GM12878 (cell line): ENCODE data around the gene HNRNPF. TPM values are rescaled to one million over a fixed set of nuclear protein-coding genes. Genes with fewer than 3 reads are reported as not detected.

Source experiments
- ATAC-seq: fragments of 200-7000 bp; cut with Tn5 transposase; 3 replicates; pipeline ENCODE4 v1.9.1; 2020; ENCODE audit warnings: mild to moderate bottlenecking, moderate library complexity
- BruUV-seq: library from RNA; stranded (reverse); fragments of 400-500 nt; replicated peaks from 2 replicates; lab custom pipeline; 2021; lab: Mats Ljungman, UMichigan
- CTCF ChIA-PET: fragments of 300-600 bp; sonication (Branson Sonifier 250); formaldehyde crosslinking; extraction: SDS; loops from one replicate; lab custom pipeline; 2021; ENCODE audit warnings: inconsistent platforms; lab: Yijun Ruan, JAX
- POLR2A ChIA-PET: fragments of 350-600 bp; formaldehyde crosslinking; extraction: SDS; loops from one replicate; lab custom pipeline; 2021; ENCODE audit warnings: inconsistent platforms; lab: Charles Lee
- RAD21 ChIA-PET: fragments of 300-600 bp; sonication (Branson Sonifier 250); formaldehyde crosslinking; loops from one replicate; lab custom pipeline; 2023; ENCODE audit warnings: antibody characterized with exemption; ENCODE audit not compliant: unreplicated experiment; lab: Charles Lee
- SMC1A ChIA-PET: fragments of 300-600 bp; sonication (Branson Sonifier 250); formaldehyde crosslinking; loops from one replicate; lab custom pipeline; 2023; ENCODE audit not compliant: unreplicated experiment, uncharacterized antibody; lab: Charles Lee
- DNase-seq: peaks from one replicate; pipeline ENCODE4 v3.0.0-alpha.2; 2011; ENCODE audit warnings: low read depth, low spot score
- FAIRE-seq: peaks from 3 replicates; lab custom pipeline; 2011; peaks lifted over from hg19 to GRCh38; lab: Jason Lieb, UNC
- H2AFZ ChIP-seq: 2 replicates; pipeline ENCODE4 v1.6.0; 2011; ENCODE audit warnings: low read depth, low read length, control low read depth; ENCODE audit not compliant: control insufficient read depth
- H3K27ac ChIP-seq: 2 replicates; pipeline ENCODE4 v1.5.1; 2011; ENCODE audit warnings: control low read depth; ENCODE audit not compliant: control insufficient read depth, insufficient read depth
- H3K27me3 ChIP-seq, 2 experiments: replicated peaks in 1 of 2; 2 replicates each; pipeline versions ENCODE4 v1.6.0 to v1.6.1; 2011; ENCODE audit warnings: low read length in 1 of 2; ENCODE audit not compliant: control insufficient read depth in 2 of 2, insufficient read depth in 2 of 2
- H3K36me3 ChIP-seq, 2 experiments: 2 replicates each; pipeline ENCODE4 v1.5.1; 2011; ENCODE audit warnings: low read length in 1 of 2; ENCODE audit not compliant: control insufficient read depth in 2 of 2, insufficient read depth in 2 of 2
- H3K4me1 ChIP-seq: 2 replicates; pipeline ENCODE4 v1.6.1; 2011; ENCODE audit warnings: mild to moderate bottlenecking, low read length, moderate library complexity, mixed read lengths; ENCODE audit not compliant: control insufficient read depth, insufficient read depth
- H3K4me2 ChIP-seq: 2 replicates; pipeline ENCODE4 v1.6.0; 2011; ENCODE audit warnings: control low read depth; ENCODE audit not compliant: control insufficient read depth, insufficient read depth
- H3K4me3 ChIP-seq: fragments of 200-600 bp; sonication (generic); 2 replicates; pipeline ENCODE4 v1.5.1; 2016
- H3K79me2 ChIP-seq: 2 replicates; pipeline ENCODE4 v1.6.0; 2011; ENCODE audit warnings: low read length; ENCODE audit not compliant: control insufficient read depth, insufficient read depth
- H3K9ac ChIP-seq: 2 replicates; pipeline ENCODE4 v1.8.0; 2011; ENCODE audit warnings: low read length, control low read depth, mixed read lengths; ENCODE audit not compliant: control insufficient read depth, insufficient read depth
- H3K9me3 ChIP-seq: replicated peaks from 3 replicates; pipeline ENCODE4 v1.5.1; 2011; ENCODE audit warnings: mild to moderate bottlenecking, low read length; ENCODE audit not compliant: control insufficient read depth, insufficient read depth
- H4K20me1 ChIP-seq: 2 replicates; pipeline ENCODE4 v1.6.0; 2011; ENCODE audit not compliant: control insufficient read depth, insufficient read depth
- IKZF1 ChIP-seq: fragments of 450-650 bp; conservative IDR thresholded peaks from 2 replicates; pipeline ENCODE4 v1.6.1; 2017; ENCODE audit warnings: antibody characterized with exemption, mild to moderate bottlenecking
- IKZF2 ChIP-seq, 2 experiments: fragments of 450-650 bp; IDR thresholded peaks; 2 replicates each; pipeline ENCODE4 v1.6.1; 2017; ENCODE audit warnings: mild to moderate bottlenecking in 2 of 2, moderate library complexity in 2 of 2
- IRF3 ChIP-seq: fragments of 450-650 bp; IDR thresholded peaks from 2 replicates; pipeline ENCODE4 v1.6.1; 2014; ENCODE audit warnings: mild to moderate bottlenecking
- MLLT1 ChIP-seq: fragments of 450-650 bp; IDR thresholded peaks from 2 replicates; pipeline ENCODE4 v1.6.1; 2016; ENCODE audit warnings: mild to moderate bottlenecking
- NFYA ChIP-seq: IDR thresholded peaks from 2 replicates; pipeline ENCODE4 v1.6.1; 2011; ENCODE audit warnings: low read depth, mild to moderate bottlenecking, low read length, improper control_type of control experiment, borderline replicate concordance
- NFYB ChIP-seq: IDR thresholded peaks from 2 replicates; pipeline ENCODE4 v1.6.1; 2011; ENCODE audit warnings: low read depth, mild to moderate bottlenecking, low read length, improper control_type of control experiment, moderate library complexity; ENCODE audit not compliant: insufficient read depth
- NR2C2 ChIP-seq: IDR thresholded peaks from 2 replicates; pipeline ENCODE4 v1.6.1; 2011; ENCODE audit warnings: borderline replicate concordance, low read depth; ENCODE audit not compliant: control insufficient read depth, insufficient read length
- RFX5 ChIP-seq: IDR thresholded peaks from 2 replicates; pipeline ENCODE4 v1.6.1; 2011; ENCODE audit warnings: low read depth, low read length, improper control_type of control experiment
- SIN3A ChIP-seq: IDR thresholded peaks from 2 replicates; pipeline ENCODE4 v1.6.1; 2012; ENCODE audit warnings: low read depth, low read length, improper control_type of control experiment
- STAT3 ChIP-seq: IDR thresholded peaks from 2 replicates; pipeline ENCODE4 v1.6.1; 2011; ENCODE audit warnings: low read depth, low read length, improper control_type of control experiment
- USF2 ChIP-seq: IDR thresholded peaks from 2 replicates; pipeline ENCODE4 v1.6.1; 2011; ENCODE audit warnings: low read depth, low read length, improper control_type of control experiment, borderline replicate concordance
- YY1 ChIP-seq: IDR thresholded peaks from 2 replicates; pipeline ENCODE4 v1.6.1; 2011; ENCODE audit warnings: low read depth, mild to moderate bottlenecking, low read length
- ZNF24 ChIP-seq: fragments of 450-650 bp; IDR thresholded peaks from 2 replicates; pipeline ENCODE4 v1.6.1; 2017; ENCODE audit warnings: antibody characterized with exemption, mild to moderate bottlenecking
- ZNF592 ChIP-seq: fragments of 450-650 bp; IDR thresholded peaks from 2 replicates; pipeline ENCODE4 v1.6.1; 2017; ENCODE audit warnings: mild to moderate bottlenecking, moderate library complexity
- ZZZ3 ChIP-seq: IDR thresholded peaks from 2 replicates; pipeline ENCODE4 v1.6.1; 2011; ENCODE audit warnings: low read depth; ENCODE audit not compliant: control insufficient read depth, insufficient read length
- WGBS: methylation state at CpG from one replicate; pipeline ENCODE4 v1.1.6; 2016; ENCODE audit warnings: low lambda C conversion rate; ENCODE audit not compliant: insufficient replicate concordance, insufficient coverage; ENCODE audit errors: missing lambda C conversion rate; 5-methylcytosine and 5-hydroxymethylcytosine counted together
- in situ Hi-C: fragments of 300-500 bp; cut with MboI; formaldehyde crosslinking; loops from 9 replicates; pipeline ENCODE4 v1.14.3; 2018; ENCODE audit warnings: mixed read lengths
- intact Hi-C: fragments of 100-400 bp; cut with micrococcal nuclease; formaldehyde crosslinking; loops from one replicate; pipeline ENCODE4 v1.14.2; 2022; ENCODE audit not compliant: unreplicated experiment
- polyA plus RNA-seq, 11 experiments: library from polyadenylated mRNA; depleted of rRNA in 4 of 11; unstranded in 6 of 11; stranded (reverse) in 5 of 11; fragments of >200 nt; fragmentation: Nextera tagmentation in 4 of 11; fragmentation: Illumina TruSeq in 1 of 11; extraction: Ambion mirVana in 4 of 11; extraction: Trizol in 1 of 11; gene quantifications; 1 replicate in 1 of 11; 2 replicates in 10 of 11; pipeline versions ENCODE4 v1.2.1 to v1.2.3, GENCODE V29; 2011 to 2016; ENCODE audit warnings: inconsistent platforms in 2 of 11, missing spikeins in 2 of 11, low read depth in 1 of 11
- total RNA-seq, 4 experiments: library from RNA; depleted of rRNA in 3 of 4; stranded (reverse); fragments of >200 nt in 3 of 4; fragmentation: Illumina TruSeq in 1 of 4; extraction: Trizol in 1 of 4; gene quantifications; 2 replicates each; pipeline versions ENCODE4 v1.2.1 to v1.2.3, GENCODE V29; 2013 to 2021

HNRNPF gene
- total and polyA plus RNA-seq, 10 of the 15 experiments (the other 5 are each of a cell fraction or from before 2014, with no cell fraction given) = 156 to 373 (median 293) TPM

- Histone ChIP-seq H2AFZ (peak overlapping the region; percentile 54), H3K4me2 (peak overlapping the region; percentile 85), H3K79me2 (peaks cover 97% of the 10 kb centered on the region), H3K4me1 (peaks cover 35% of the 10 kb centered on the region), H3K9ac (peak overlapping the region; percentile 90), H3K36me3 (peaks cover 9 to 17% of the 10 kb centered on the region in 2 experiments), H3K9me3 (no peaks in the 10 kb centered on the region), H3K27me3 (no peaks in the 10 kb centered on the region), H3K4me3 (peak overlapping the region; percentile 66), H4K20me1 (peaks cover 15% of the 10 kb centered on the region), H3K27ac (peak overlapping the region; percentile 90)
- CTCF ChIA-PET = interaction anchor here (1.7 kb wide), 1 partner anchor 11 kb away, joined by 5 read pairs; no protein-coding TSS in a partner anchor
- ATAC-seq (peak; percentile 84), FAIRE-seq (no peak), DNase-seq (no peak)
- WGBS = under 1% methylated on average over 40 of the region's 70 CpGs
- SMC1A ChIA-PET = interaction anchor here (0.9 to 1.0 kb wide), 2 partner anchors 57 to 60 kb away, joined by 3 read pairs; no protein-coding TSS in a partner anchor
- RAD21 ChIA-PET = interaction anchor here (1.1 to 1.6 kb wide), 2 partner anchors 11 to 40 kb away, joined by 5 read pairs; partner anchors contain the start of gene ZNF487
- BruUV-seq = no TSS peak
- POLR2A ChIA-PET = interaction anchor here (1.5 to 2.8 kb wide), 3 partner anchors 9 to 57 kb away, joined by 4 to 19 read pairs (median 6); partner anchors contain the start of gene HNRNPF
- in situ Hi-C loops = loop anchor here (5.0 to 25.0 kb wide), 3 partner anchors 55 to 610 kb away; partner anchors contain the start of gene BMS1
- intact Hi-C loops = loop anchor here (1.0 to 10.0 kb wide), 2 partner anchors 10 to 762 kb away; partner anchors contain the start of gene ZNF33B
- TF ChIP-seq RFX5 (no peak), SIN3A (0 out of 2 replicates have a peak, but pooled peaks have one; percentile 9), ZNF24 (0 out of 2 replicates have a peak, but pooled peaks have one; percentile 23), ZZZ3 (no peak), YY1 (peak; percentile 87), NFYA (no peak), ZNF592 (0 out of 2 replicates have a peak, but pooled peaks have one; percentile 43), IKZF1 (peak; percentile 97), MLLT1 (peak; percentile 59; the same call in 1 of the 2 replicates), STAT3 (no peak), IRF3 (no peak), NFYB (peak; percentile 72; the same call in 1 of the 2 replicates), NR2C2 (no peak), IKZF2 (IDR thresholded peaks at IDR 0.05) (peak; percentile 86 to 89), USF2 (peak; percentile 81)
Observed at GRCh38 chr10:43396928-43397624, 11.9 kb downstream of the HNRNPF start.
